Kidney (tissue), 14 donors: ENCODE data around the gene TTI1. TPM values are rescaled to one million over a fixed set of nuclear protein-coding genes. Genes with fewer than 3 reads are reported as not detected.
A peak's percentile ranks its signal among the peaks of the same experiment; 100 is the strongest.

Experiments
- DNase-seq, 5 donors: peaks; one replicate each; pipeline ENCODE4 v3.0.0-alpha.2; 2013 to 2020
- FAIRE-seq: peaks from 2 replicates; lab custom pipeline; 2012; peaks lifted over from hg19 to GRCh38; lab: Jason Lieb, UNC
- H3K27ac ChIP-seq, 2 donors: one replicate each; pipeline ENCODE4 v1.7.0; 2013; ENCODE audit warnings: low read depth in 2 of 2, low read length in 2 of 2, inconsistent platforms in 1 of 2
- H3K27me3 ChIP-seq: one replicate; pipeline ENCODE4 v1.7.1; 2013; ENCODE audit warnings: low read length, inconsistent platforms; ENCODE audit not compliant: control insufficient read depth, insufficient read depth
- H3K36me3 ChIP-seq, 3 donors: one replicate each; pipeline versions ENCODE4 v1.7.0 to v1.7.1; 2013; ENCODE audit warnings: low read length in 3 of 3, control low read depth in 1 of 3, inconsistent platforms in 1 of 3; ENCODE audit not compliant: insufficient read depth in 3 of 3, control insufficient read depth in 2 of 3
- H3K4me1 ChIP-seq, 3 donors: one replicate each; pipeline versions ENCODE4 v1.7.0 to v1.7.1; 2013; ENCODE audit warnings: low read length in 3 of 3, inconsistent platforms in 1 of 3, low read depth in 1 of 3; ENCODE audit not compliant: control insufficient read depth in 2 of 3, insufficient read depth in 2 of 3
- H3K4me3 ChIP-seq, 3 donors: one replicate each; pipeline versions ENCODE4 v1.7.0 to v1.8.1; 2013; ENCODE audit warnings: low read length in 3 of 3, control low read depth in 1 of 3, inconsistent platforms in 1 of 3
- H3K9ac ChIP-seq, 3 donors: one replicate each; pipeline versions ENCODE4 v1.7.0 to v1.7.1; 2013; ENCODE audit warnings: low read length in 3 of 3, control low read depth in 1 of 3, inconsistent platforms in 1 of 3
- H3K9me3 ChIP-seq, 3 donors: one replicate each; pipeline versions ENCODE4 v1.7.0 to v1.7.1; 2013; ENCODE audit warnings: low read length in 3 of 3, control low read depth in 1 of 3, inconsistent platforms in 1 of 3; ENCODE audit not compliant: control insufficient read depth in 2 of 3, insufficient read depth in 1 of 3
- intact Hi-C: fragments of 100-400 bp; cut with DNase I; formaldehyde crosslinking; loops from one replicate; pipeline ENCODE4 v1.11.1; 2022
- polyA plus RNA-seq: library from polyadenylated mRNA; stranded (reverse); fragments of 350-450 nt; fragmentation: Illumina TruSeq; extraction: RNeasy Lipid Tissue Mini Kit (QIAGEN cat#74804); gene quantifications from one replicate; pipeline ENCODE4 v1.2.3, GENCODE V29; 2014; ENCODE audit warnings: low read depth, low replicate concordance; ENCODE audit not compliant: insufficient read depth
- total RNA-seq: library from RNA; stranded (reverse); fragmentation: NEBNext Ultra II Directional; extraction: Animal tissue kit (Norgen Biotek cat#: 25700); gene quantifications from one replicate; pipeline ENCODE4 v1.2.1, GENCODE V29; 2021
- TF ChIP-seq, protein P1 (sequence below): IDR thresholded peaks from 3 replicates; pipeline ENCODE4 v1.5.1; 2012; ENCODE audit warnings: mild to moderate bottlenecking, moderate library complexity, borderline replicate concordance; ENCODE audit not compliant: insufficient read depth; ENCODE audit errors: extremely low read depth
- donor health status: control.
- donor health status: control.
- donor health status: control.
- donor health status: control.
- donor health status: control.
- donor health status: DM: yes; HTN: yes; CAD: no.
- donor health status: Normal renal cell carcinoma (clear cell type).

TTI1 gene
- total and polyA plus RNA-seq, 2 donors from 2014 or later, result 8.6 to 19.5 TPM

DNA sequence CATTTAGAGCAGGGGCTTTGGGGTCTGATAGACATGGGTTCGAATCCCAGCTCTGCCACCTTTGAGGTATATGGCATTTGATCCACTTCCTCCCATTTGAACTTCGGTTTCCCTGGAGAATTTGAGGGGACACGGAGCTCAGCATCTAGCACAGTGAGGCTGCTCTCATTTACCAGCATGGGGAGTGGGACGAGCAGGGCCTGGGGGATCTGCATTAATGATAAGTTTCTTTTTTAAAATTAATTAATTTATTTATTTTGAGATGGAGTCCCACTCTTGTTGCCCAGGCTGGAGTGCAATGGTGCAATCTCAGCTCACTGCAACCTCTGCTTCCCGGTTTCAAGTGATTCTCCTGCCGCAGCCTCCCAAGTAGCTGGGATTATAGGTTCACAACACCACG, 77.7 kb downstream of the TTI1 start:
- no peak for DNase-seq
- no peak for FAIRE-seq
- no peaks in the 10 kb centered on the region for H3K4me1 ChIP-seq

DNA sequence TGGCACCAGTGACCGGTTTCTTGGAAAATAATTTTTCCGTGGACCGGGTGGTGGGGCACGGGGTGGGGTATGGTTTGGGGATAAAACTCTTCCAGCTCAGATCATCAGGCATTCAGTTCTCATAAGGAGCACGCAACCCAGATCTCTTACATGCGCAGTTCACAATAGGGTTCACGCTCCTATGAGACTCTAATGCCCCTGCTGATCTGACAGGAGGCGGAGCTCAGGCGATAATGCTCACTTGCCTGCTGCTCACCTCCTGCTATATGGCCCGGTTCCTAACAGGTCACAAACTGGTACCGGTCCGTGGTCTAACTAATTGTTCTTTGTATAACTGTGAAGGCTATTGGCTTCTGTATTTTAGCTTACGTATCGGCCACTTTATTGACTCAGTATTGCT, 78.6 kb downstream of the TTI1 start:
- Histone ChIP-seq H3K9ac (no peak overlapping the region), H3K36me3 (no peaks in the 10 kb centered on the region), H3K9me3 (peaks cover 0 to 8% (median 0%) of the 10 kb centered on the region in 3 donors), H3K4me3 (no peak overlapping the region), H3K27me3 (no peaks in the 10 kb centered on the region), H3K27ac (no peak overlapping the region), H3K4me1 (no peaks in the 10 kb centered on the region)
- FAIRE-seq (no peak), DNase-seq (no peak)
- TF ChIP-seq, protein P1, sequence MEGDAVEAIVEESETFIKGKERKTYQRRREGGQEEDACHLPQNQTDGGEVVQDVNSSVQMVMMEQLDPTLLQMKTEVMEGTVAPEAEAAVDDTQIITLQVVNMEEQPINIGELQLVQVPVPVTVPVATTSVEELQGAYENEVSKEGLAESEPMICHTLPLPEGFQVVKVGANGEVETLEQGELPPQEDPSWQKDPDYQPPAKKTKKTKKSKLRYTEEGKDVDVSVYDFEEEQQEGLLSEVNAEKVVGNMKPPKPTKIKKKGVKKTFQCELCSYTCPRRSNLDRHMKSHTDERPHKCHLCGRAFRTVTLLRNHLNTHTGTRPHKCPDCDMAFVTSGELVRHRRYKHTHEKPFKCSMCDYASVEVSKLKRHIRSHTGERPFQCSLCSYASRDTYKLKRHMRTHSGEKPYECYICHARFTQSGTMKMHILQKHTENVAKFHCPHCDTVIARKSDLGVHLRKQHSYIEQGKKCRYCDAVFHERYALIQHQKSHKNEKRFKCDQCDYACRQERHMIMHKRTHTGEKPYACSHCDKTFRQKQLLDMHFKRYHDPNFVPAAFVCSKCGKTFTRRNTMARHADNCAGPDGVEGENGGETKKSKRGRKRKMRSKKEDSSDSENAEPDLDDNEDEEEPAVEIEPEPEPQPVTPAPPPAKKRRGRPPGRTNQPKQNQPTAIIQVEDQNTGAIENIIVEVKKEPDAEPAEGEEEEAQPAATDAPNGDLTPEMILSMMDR, result no peak
- intact Hi-C loops, result no loop called here

More for the DNA sequence above, 77.7 kb downstream of the TTI1 start:
- no peak overlapping the region for H3K27ac ChIP-seq
- TF ChIP-seq, protein P1, result no peak
- H3K36me3 ChIP-seq, result no peaks in the 10 kb centered on the region
- H3K4me3 ChIP-seq, result no peak overlapping the region
- H3K9me3 ChIP-seq, result peaks cover 0 to 11% (median 0%) of the 10 kb centered on the region in 3 donors
- no peak overlapping the region for H3K9ac ChIP-seq
- intact Hi-C loops, result no loop called here
- no peaks in the 10 kb centered on the region for H3K27me3 ChIP-seq

DNA sequence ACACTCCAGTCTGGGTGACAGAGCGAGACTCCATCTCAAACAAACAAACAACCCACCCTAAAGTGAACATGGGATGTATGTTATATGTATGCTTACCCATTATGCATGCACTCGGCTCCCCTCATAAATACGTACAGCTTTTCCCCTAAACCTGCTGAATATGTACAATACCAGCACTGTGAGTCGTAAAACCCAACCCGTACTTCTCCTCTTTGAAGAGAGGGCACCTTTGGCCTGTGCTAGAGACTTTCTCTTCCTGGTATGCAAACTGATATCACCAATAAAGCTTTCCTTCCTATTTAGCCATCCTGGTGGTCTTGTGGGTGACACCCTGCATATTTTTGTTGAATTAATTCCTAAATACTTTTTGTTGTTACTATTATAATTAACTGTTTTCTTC, 79.1 kb downstream of the TTI1 start:
- TF ChIP-seq, protein P1, result no peak
- H3K4me3 ChIP-seq, result no peak overlapping the region
- H3K27me3 ChIP-seq, result no peaks in the 10 kb centered on the region
- DNase-seq (no peak), FAIRE-seq (no peak)
- no peak overlapping the region for H3K9ac ChIP-seq
- H3K4me1 ChIP-seq, result no peaks in the 10 kb centered on the region
- H3K36me3 ChIP-seq, result no peaks in the 10 kb centered on the region
- intact Hi-C loops, result no loop called here
- H3K27ac ChIP-seq, result no peak overlapping the region
- H3K9me3 ChIP-seq, result peaks cover 0 to 4% (median 0%) of the 10 kb centered on the region in 3 donors

DNA sequence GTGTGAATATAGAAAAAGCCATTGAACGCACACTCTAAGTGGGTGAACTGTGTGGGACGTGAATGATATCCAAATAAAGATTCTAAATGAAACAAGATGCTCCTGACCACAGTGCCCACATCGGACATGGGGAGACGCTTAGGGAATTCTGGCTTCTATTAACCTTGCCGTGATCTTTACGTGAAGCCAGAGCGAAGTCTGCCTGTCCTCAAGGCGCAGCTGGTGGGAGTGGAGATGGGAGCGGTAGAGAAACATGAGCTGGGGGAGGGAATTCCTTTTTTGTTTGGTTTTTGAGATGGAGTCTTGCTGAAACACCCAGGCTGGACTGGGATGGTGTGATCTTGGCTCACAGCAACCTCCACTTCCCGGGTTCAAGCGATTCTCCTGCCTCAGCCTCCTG, 84.3 kb downstream of the TTI1 start:
- intact Hi-C loops, result no loop called here
- Histone ChIP-seq H3K36me3 (no peaks in the 10 kb centered on the region), H3K9ac (no peak overlapping the region), H3K27me3 (no peaks in the 10 kb centered on the region), H3K4me3 (no peak overlapping the region), H3K9me3 (peaks cover 0 to 10% (median 0%) of the 10 kb centered on the region in 3 donors), H3K4me1 (no peaks in the 10 kb centered on the region), H3K27ac (no peak overlapping the region)
- TF ChIP-seq, protein P1, result no peak
- FAIRE-seq, result no peak
- peak in 1 of 5 donors; percentile 1 for DNase-seq
